Measurements from ENCODE around the gene ELMO2.
A peak's percentile ranks its signal among the peaks of the same experiment; 100 is the strongest.

The ELMO2 gene

GRCh38 chr20:46364670-46365486 lies 41.5 kb downstream of the ELMO2 start:
- Mint-ChIP-seq H3K4me3 (peak overlapping the region; percentile 90 to 94 (median 90)), H3K9me3 (no peaks in the 10 kb centered on the region), H3K36me3 (ENCODE audit: low read depth) (peaks cover 40% of the 10 kb centered on the region), H3K4me1 (peaks cover 17% of the 10 kb centered on the region), H3K27ac (peak overlapping the region; percentile 82 to 92 (median 91)), H3K27me3 (ENCODE audit: low read depth) (no peaks in the 10 kb centered on the region)
- no peak for TF ChIP-seq CTCF (IDR thresholded peaks at IDR 0.05; ENCODE audit: unreplicated experiment in 3 of 3)

- peaks cover 25% of the 10 kb centered on the region for H3K4me1 Mint-ChIP-seq
Measured at GRCh38 chr20:46363874-46364669, 42.3 kb downstream of the ELMO2 start.

GRCh38 chr20:46362921-46363867 lies 43.2 kb downstream of the ELMO2 start:
- no peaks in the 10 kb centered on the region for H3K27me3 Mint-ChIP-seq (ENCODE audit: low read depth)
- H3K27ac Mint-ChIP-seq = peak overlapping the region; percentile 42 to 94 (median 91)
- no peak for TF ChIP-seq CTCF (IDR thresholded peaks at IDR 0.05; ENCODE audit: unreplicated experiment in 3 of 3)
- peaks cover 23% of the 10 kb centered on the region for H3K36me3 Mint-ChIP-seq (ENCODE audit: low read depth)
- peaks cover 27% of the 10 kb centered on the region for H3K4me1 Mint-ChIP-seq
- H3K4me3 Mint-ChIP-seq = peak overlapping the region; percentile 90 to 94 (median 90)
- H3K9me3 Mint-ChIP-seq = no peaks in the 10 kb centered on the region

More at GRCh38 chr20:46363874-46364669, 42.3 kb downstream of the ELMO2 start:
- Mint-ChIP-seq H3K27me3 (ENCODE audit: low read depth) (no peaks in the 10 kb centered on the region), H3K9me3 (no peaks in the 10 kb centered on the region), H3K4me3 (peak overlapping the region; percentile 90 to 94 (median 90)), H3K27ac (peak overlapping the region; percentile 82 to 94 (median 91)), H3K36me3 (ENCODE audit: low read depth) (peaks cover 32% of the 10 kb centered on the region)
- TF ChIP-seq CTCF (IDR thresholded peaks at IDR 0.05; ENCODE audit: unreplicated experiment in 3 of 3) = no peak

- no peak for TF ChIP-seq CTCF (IDR thresholded peaks at IDR 0.05; ENCODE audit: unreplicated experiment in 3 of 3)
- Mint-ChIP-seq H3K9me3 (no peaks in the 10 kb centered on the region), H3K27me3 (ENCODE audit: low read depth) (no peaks in the 10 kb centered on the region), H3K4me3 (peak overlapping the region; percentile 4 to 54 (median 47)), H3K4me1 (peaks cover 27% of the 10 kb centered on the region), H3K36me3 (ENCODE audit: low read depth) (peaks cover 11% of the 10 kb centered on the region), H3K27ac (peak overlapping the region in 1 of 3 experiments; percentile 4)
Measured at GRCh38 chr20:46361811-46362210, 44.6 kb downstream of the ELMO2 start.

GRCh38 chr20:46361381-46361780 lies 45.0 kb downstream of the ELMO2 start:
- Mint-ChIP-seq H3K9me3 (no peaks in the 10 kb centered on the region), H3K36me3 (ENCODE audit: low read depth) (peaks cover 11% of the 10 kb centered on the region), H3K27me3 (ENCODE audit: low read depth) (no peaks in the 10 kb centered on the region), H3K4me3 (no peak overlapping the region), H3K27ac (no peak overlapping the region), H3K4me1 (peaks cover 27% of the 10 kb centered on the region)
- TF ChIP-seq CTCF (IDR thresholded peaks at IDR 0.05; ENCODE audit: unreplicated experiment in 3 of 3) = no peak

All from nephron (organoid).